Activated T-cell treated with anti-CD3 and anti-CD28 coated beads, Interleukin-2, amount 50 U/mL, for 24 hours (primary cell): ENCODE data around the gene JPT1.

Source experiments
- DNase-seq: peaks from one replicate; pipeline ENCODE4 v3.0.0-alpha.2; 2020
- H3K27ac Mint-ChIP-seq: 2 replicates; pipeline ENCODE4 v1.8.0; 2020; ENCODE audit warnings: mild to moderate bottlenecking, mixed read lengths
- H3K27me3 Mint-ChIP-seq: 2 replicates; pipeline ENCODE4 v1.8.0; 2020; ENCODE audit warnings: mixed read lengths
- H3K36me3 Mint-ChIP-seq: 2 replicates; pipeline ENCODE4 v1.8.0; 2020; ENCODE audit warnings: low read depth, mixed read lengths
- H3K4me1 Mint-ChIP-seq: 2 replicates; pipeline ENCODE4 v1.8.0; 2020; ENCODE audit warnings: low read depth, mixed read lengths
- H3K4me3 Mint-ChIP-seq: 2 replicates; pipeline ENCODE4 v1.8.0; 2020; ENCODE audit warnings: mild to moderate bottlenecking, moderate library complexity, mixed read lengths
- H3K9me3 Mint-ChIP-seq: 2 replicates; pipeline ENCODE4 v1.8.0; 2020; ENCODE audit warnings: mixed read lengths

JPT1 gene

GRCh38 chr17:75091855-75092327 lies 62.4 kb downstream of the JPT1 start:
- Mint-ChIP-seq H3K4me3 (no peak overlapping the region), H3K27me3 (no peaks in the 10 kb centered on the region), H3K36me3 (no peaks in the 10 kb centered on the region), H3K4me1 (peaks cover 43% of the 10 kb centered on the region), H3K9me3 (no peaks in the 10 kb centered on the region), H3K27ac (no peak overlapping the region)
- no peak for DNase-seq

GRCh38 chr17:75090871-75091854 lies 63.1 kb downstream of the JPT1 start:
- H3K36me3 Mint-ChIP-seq: no peaks in the 10 kb centered on the region
- no peak for DNase-seq
- peak overlapping the region; percentile 61 for H3K27ac Mint-ChIP-seq
- peaks cover 48% of the 10 kb centered on the region for H3K4me1 Mint-ChIP-seq
- no peaks in the 10 kb centered on the region for H3K27me3 Mint-ChIP-seq
- H3K4me3 Mint-ChIP-seq: no peak overlapping the region
- no peaks in the 10 kb centered on the region for H3K9me3 Mint-ChIP-seq

DNA sequence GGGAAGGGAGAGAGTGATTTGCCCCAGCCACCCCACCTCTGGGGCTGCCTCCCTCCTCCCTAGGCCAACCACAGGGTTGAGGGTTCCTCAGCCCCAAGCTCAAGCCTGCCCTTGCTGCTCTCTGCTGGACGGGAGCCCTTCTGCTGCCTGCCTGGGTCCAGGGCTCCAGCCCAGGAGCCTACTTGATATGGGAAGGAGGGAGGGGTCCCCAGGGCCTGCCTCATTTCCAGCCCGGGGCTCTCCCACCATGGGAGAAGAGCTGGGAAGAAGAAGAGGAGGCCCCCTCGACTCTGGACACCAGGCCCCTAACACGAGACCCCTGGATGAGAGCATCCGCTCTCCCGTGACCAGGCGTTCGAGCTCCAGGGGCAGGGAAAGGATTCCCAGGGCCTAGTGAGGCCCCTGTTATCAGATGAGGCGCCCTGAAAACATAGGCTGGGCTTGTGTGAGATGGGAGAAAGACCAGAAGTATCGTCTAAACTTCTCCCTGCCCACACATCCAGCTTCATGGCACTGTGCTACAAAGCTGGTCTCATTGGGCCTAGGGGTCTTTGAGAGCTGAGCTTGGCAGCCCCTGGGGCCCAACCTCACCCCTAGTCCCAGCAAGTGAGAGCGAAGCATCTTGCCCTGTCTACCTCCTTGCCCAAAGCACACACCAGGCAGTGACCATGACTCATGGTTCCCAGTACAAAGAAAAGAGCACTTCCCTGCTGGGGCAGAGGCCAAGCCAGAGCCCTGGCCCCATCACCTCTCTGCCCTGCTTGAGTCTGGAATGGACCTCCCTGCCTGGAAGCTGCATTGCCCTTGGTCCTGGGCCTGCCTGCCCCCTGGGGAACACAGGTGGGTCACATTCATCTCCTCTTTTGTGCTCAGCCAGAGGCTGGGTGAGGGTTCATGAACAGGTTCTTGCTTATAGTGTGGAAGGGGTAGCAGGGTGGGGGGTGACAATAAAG lies 65.6 kb downstream of the JPT1 start:
- Mint-ChIP-seq H3K9me3 (no peaks in the 10 kb centered on the region), H3K36me3 (no peaks in the 10 kb centered on the region), H3K27me3 (no peaks in the 10 kb centered on the region), H3K27ac (peak overlapping the region; percentile 82), H3K4me1 (peaks cover 52% of the 10 kb centered on the region), H3K4me3 (peak overlapping the region; percentile 78)
- DNase-seq: peak; percentile 49

DNA sequence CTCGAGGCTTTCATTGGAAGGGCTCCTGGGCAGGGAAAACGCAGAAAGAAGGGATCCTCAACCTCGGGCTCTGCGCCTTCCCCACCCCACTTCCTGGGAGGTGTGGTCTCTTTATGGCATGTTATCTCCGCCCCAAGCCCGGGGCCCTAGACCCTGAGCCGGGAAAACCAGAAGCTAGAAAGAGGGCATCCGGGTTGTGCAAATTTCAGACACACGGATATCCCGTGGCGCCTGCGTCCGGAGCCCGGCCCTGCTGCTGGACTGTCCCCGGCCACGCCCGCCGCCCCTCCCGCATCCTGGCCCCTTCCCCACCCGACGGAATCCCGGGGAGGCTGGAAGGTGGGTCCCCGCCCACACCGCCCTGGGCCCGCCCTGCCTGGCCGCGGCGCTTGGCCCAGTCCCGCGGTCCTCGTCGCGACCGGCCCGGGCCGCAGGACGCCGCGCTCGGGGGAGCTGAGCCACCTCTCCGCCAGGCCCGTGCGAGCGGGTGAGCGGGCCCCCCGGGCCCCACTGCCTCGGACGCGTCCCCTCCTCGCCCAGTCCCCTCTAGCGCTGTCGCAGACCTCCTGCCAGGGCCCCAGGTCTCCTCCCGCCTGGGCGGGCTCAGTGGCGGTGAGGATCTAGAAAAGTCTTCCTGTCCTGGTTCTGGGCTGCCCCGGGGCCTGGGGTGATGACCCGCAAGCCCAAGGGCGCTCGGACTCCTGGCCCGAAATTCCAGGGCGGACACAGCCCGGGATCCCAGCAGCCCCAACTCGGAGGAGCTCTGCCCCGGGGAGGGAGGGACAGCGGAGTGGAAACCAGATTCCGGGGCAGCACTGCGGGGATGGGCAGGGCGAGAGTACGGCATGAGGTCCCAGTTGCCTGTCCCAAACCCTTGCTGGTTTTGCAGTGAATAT lies 66.5 kb downstream of the JPT1 start, which contains the start of gene SLC16A5:
Gene SLC16A5, plus strand, starts transcription at position 397 of the 896 bp plus-strand sequence. CDS start 5,683 bp downstream, outside the sequence.
- peak; percentile 75 for DNase-seq
- no peaks in the 10 kb centered on the region for H3K36me3 Mint-ChIP-seq
- H3K4me1 Mint-ChIP-seq: peaks cover 54% of the 10 kb centered on the region
- H3K4me3 Mint-ChIP-seq: peak within 1 kb of the TSS; percentile 78
- H3K27me3 Mint-ChIP-seq: no peaks in the 10 kb centered on the region
- H3K9me3 Mint-ChIP-seq: no peaks in the 10 kb centered on the region
- peak within 1 kb of the TSS; percentile 83 for H3K27ac Mint-ChIP-seq

- H3K4me1 Mint-ChIP-seq: peaks cover 53% of the 10 kb centered on the region
- no peaks in the 10 kb centered on the region for H3K27me3 Mint-ChIP-seq
- DNase-seq: no peak
- peak overlapping the region; percentile 69 for H3K4me3 Mint-ChIP-seq
- no peaks in the 10 kb centered on the region for H3K9me3 Mint-ChIP-seq
- peak overlapping the region; percentile 83 for H3K27ac Mint-ChIP-seq
- H3K36me3 Mint-ChIP-seq: no peaks in the 10 kb centered on the region
Measured at GRCh38 chr17:75087182-75087557, 67.1 kb downstream of the JPT1 start.

GRCh38 chr17:75086496-75087181 lies 67.7 kb downstream of the JPT1 start:
- no peak for DNase-seq
- H3K36me3 Mint-ChIP-seq: no peaks in the 10 kb centered on the region
- H3K27ac Mint-ChIP-seq: peak overlapping the region; percentile 30
- no peaks in the 10 kb centered on the region for H3K27me3 Mint-ChIP-seq
- H3K9me3 Mint-ChIP-seq: no peaks in the 10 kb centered on the region
- H3K4me1 Mint-ChIP-seq: peaks cover 53% of the 10 kb centered on the region
- peak overlapping the region; percentile 69 for H3K4me3 Mint-ChIP-seq
